GM12873 (cell line): Measurements from ENCODE around the gene AKR7A2.

Source experiments
- CTCF ChIP-seq: IDR thresholded peaks from 2 replicates; pipeline ENCODE4 v1.5.1; 2012; ENCODE audit warnings: low read depth, mild to moderate bottlenecking, moderate library complexity, low read length, control low read depth; ENCODE audit not compliant: insufficient read depth; ENCODE audit errors: missing control alignments

The AKR7A2 gene

GRCh38 chr1:19325368-19325957 is 13.5 kb upstream of the AKR7A2 start:
- no peak for TF ChIP-seq CTCF

GRCh38 chr1:19324665-19324990 is 12.7 kb upstream of the AKR7A2 start:
- TF ChIP-seq CTCF, result no peak

GRCh38 chr1:19323987-19324664 is 12.2 kb upstream of the AKR7A2 start:
- TF ChIP-seq CTCF, result no peak

- TF ChIP-seq CTCF, result no peak
Observed at GRCh38 chr1:19322481-19322880, 10.5 kb upstream of the AKR7A2 start.

GRCh38 chr1:19321071-19321470 is 9.1 kb upstream of the AKR7A2 start:
- TF ChIP-seq CTCF, result no peak

GRCh38 chr1:19319196-19319595 is 7.3 kb upstream of the AKR7A2 start:
- TF ChIP-seq CTCF, result no peak

GRCh38 chr1:19317126-19317910 is 5.4 kb upstream of the AKR7A2 start:
- no peak for TF ChIP-seq CTCF
